T-helper 22 cell (primary cell): ENCODE data around the gene ZBED2.
A peak's percentile ranks its signal among the peaks of the same experiment; 100 is the strongest.
"Not testable (repeated sequence)": the region's sequence is repeated elsewhere in the genome, so short reads cannot be mapped to it uniquely, and the experiment has no call there.

Experiments used
- DNase-seq: peaks from one replicate; pipeline ENCODE4 v3.0.0-alpha.2; 2020; ENCODE audit warnings: low read depth

ZBED2 gene

DNA sequence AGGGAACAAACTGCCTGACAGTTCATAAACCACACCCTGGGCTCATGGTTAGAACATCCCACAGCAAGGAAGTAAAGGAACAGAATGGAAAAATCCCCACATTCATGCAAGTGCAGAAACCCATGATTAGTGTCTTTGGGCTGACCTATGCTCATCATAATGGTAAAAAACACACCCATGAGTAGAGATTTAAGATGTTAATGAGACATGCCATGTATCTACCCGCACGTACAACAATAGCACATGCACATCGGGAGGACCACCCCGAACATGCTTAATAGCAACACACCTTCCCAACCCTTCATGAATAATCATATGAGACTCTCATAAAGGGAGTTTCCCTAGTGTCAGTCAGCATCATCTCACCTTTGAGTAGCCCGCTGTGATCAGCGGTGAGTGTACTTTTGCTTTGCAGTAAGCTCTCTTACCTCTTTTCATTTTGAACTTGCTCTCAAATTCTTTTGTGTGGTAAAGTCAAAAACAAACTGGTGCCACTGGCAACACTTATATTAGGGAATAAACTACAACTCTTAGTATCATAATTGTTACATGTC is 23.2 kb downstream of the ZBED2 start:
- DNase-seq = no peak

DNA sequence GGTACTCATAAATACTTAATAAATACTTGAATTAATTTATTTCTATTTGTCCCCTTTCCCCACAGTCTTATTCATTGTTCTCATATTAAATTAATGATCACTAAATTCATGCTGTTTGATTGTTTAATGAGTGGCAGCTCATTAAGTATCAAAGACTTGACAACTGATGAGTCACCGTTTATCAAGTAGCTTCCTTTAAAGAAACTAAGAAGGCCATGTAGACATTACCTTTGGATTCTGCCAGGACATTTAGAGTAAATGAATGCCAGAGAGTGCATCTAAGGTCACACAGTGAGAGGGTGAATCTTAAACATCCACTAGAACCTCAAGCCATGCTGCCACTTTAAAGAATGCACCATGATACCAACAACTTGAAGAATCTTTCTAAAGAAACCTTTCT is 23.9 kb downstream of the ZBED2 start:
- no peak for DNase-seq

DNA sequence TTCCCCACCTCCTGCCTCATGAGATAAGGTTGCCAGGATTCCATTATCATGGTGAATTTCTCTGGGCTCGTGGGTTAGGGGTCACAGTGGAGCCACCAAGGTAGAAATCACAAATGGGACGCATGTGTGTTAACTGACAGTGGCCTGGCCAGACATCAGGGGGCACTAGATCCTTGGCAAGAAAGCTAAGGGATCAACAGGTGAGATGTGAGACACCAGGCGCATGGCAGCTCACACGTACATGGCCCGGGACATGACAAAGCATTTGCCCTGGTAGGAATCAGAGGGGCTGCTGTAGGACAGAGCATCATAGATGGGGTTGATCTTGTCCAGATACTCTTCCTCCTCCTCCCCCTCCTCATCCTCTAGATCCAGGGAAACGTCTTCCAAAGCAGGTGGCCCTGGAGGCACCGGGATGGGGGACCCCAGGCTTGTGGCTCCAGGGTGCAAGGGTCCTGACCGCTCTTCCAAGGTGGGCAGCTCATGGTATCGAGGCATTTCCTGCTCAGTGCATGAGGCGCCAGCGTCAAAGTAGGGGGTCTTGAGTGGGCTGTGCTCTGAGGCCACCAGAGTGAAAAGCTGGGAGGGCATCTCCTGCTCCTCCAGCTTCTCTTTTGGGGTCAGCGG is 24.6 kb downstream of the ZBED2 start:
- DNase-seq = no peak

DNA sequence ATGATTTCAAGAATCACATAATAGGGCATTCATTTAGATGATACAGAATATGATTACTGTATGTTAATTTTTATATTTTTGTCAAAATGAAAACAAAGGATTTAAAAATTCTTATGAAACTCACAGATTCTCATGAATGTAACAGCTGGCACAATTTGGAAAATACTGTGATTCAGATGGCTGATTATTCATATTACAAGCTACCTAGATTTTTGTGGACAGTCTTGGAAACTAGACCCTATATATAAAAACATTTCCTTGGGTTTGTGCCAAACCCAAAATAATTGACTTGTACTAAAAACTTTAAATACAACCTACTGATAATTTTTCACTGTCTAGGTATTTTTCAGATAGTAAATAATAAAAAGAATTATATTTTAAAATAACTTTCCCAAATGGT is 26.2 kb downstream of the ZBED2 start:
- no peak for DNase-seq

DNA sequence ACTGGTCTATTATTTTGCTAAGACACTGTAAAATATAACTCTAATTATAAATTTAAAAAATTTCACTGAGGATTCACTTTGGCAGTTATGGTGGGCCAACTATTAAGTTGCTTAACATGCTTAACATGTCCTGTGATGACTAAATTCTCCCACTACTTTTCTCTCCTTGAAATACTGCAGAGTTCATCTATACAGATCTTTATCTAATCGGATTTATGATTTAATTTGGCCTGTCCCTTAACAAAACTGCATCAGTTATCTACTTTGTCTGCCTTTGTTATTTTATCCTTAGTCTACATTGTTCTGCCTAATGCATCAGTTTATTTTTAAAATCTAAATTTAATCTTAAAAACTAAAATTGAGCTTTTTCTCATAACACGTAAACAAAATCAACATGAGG is 26.8 kb downstream of the ZBED2 start:
- DNase-seq = no peak

DNA sequence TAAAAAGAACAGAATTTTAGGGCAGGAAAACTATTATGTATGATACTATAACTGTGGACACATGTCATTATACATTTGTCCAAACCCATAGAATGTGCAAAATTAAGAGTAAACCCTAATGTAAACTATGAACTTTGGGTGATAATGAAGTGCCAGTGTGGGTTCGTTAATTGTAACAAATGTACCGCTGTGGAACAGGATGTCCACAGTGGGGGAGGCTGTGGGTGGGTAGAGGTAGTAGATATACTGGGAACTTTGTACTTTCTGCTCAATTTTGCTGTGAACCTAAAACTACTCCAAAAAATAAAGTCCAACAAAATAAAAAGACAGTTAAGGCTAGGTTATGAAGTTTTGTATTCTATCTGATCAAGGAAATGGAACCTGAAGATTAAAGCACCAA is 28.3 kb downstream of the ZBED2 start:
- no peak for DNase-seq

DNA sequence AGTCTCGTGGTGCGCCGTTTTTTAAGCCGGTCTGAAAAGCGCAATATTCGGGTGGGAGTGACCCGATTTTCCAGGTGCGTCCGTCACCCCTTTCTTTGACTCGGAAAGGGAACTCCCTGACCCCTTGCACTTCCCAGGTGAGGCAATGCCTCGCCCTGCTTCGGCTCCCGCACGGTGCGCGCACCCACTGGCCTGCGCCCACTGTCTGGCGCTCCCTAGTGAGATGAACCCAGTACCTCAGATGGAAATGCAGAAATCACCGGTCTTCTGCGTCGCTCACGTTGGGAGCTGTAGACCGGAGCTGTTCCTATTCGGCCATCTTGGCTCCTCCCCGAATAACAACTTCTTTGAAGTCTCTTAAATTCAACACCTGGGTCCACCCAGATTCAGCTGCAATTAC is 33.2 kb downstream of the ZBED2 start:
- not testable (repeated sequence) for DNase-seq

DNA sequence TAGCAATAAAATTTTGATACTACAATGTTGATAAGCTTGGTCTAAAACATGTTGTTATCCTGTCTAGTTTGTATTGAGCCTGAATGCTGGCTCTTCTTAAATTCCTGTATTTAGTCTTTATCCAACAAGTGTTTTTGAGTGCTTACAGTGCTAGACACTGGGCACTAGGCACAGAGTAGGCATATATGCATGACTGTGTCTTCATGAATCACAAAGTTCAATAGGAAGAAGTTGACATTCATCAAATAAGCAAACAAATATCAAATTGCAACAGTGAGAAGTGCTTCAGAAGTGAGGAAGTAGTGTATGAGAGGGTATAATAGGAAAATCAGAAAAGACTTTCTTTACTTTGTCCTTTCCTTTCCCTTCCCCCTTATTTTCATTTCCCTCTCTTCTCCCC is 46.4 kb downstream of the ZBED2 start:
- DNase-seq = no peak

DNA sequence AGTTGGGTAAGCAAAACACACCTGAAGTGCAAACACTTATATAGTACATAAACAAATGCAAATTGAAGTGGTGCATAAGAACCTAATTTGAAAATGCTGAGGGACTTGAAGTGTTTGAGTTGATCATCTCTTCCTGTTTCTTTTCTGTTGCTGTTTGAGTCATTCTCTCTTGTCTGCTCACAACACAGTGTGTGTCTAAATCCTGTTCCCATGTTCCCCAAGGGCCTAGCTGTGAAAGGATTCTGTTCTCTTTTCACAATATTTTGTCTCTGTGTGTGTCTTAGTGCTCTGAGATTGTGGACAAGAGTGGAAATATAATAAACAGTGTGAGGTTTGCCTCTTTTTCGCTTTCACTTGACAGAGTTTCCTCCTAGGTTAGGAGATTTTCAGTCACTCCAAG is 47.1 kb downstream of the ZBED2 start:
- DNase-seq = no peak

DNA sequence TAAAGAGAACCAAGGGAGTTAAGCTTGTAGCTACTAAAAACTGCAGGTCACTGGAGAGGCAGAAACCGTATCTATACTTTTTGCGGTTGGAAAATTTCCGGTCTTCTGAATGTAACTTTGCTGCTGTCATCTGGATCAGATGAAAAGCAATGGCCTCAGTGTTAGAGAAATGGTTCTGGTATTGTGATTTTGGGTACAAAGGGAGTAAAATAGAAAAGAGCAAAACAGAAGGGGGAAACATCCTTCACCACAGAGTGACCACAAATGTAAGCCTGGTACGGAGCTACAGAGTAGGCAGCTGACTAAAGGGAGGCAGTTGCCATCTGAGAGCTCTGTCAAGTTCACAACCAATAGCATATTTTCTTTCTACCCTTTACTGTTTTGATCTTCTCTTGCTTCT is 47.5 kb downstream of the ZBED2 start:
- peak; percentile 30 for DNase-seq

DNA sequence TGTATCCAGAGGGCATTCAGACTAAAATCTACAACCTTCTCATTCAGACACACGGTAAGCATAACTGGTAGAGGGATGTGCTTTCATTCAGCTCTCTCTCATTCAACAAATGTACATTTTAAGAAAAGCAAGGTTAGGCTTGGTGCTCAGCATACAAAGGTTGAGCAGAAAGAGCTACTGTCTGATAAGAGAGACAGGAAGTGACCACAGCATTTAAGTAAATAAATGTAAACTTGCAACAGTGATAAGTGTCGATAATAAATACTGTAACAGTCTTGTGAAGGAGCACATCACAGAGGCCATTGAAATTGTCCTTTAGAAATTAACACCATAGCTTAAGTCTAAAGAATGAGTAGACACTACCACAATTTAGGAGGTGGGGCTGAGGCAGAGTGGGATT is 49.8 kb downstream of the ZBED2 start:
- DNase-seq = no peak
